ENCODE data around the gene EMP1. TPM values are rescaled to one million over a fixed set of nuclear protein-coding genes. Genes with fewer than 3 reads are reported as not detected.

The EMP1 gene
- total and polyA plus RNA-seq, 2 donors (not counting 3 experiments of a cell fraction or from before 2014, with no cell fraction given) = 265 to 528 TPM

DNA sequence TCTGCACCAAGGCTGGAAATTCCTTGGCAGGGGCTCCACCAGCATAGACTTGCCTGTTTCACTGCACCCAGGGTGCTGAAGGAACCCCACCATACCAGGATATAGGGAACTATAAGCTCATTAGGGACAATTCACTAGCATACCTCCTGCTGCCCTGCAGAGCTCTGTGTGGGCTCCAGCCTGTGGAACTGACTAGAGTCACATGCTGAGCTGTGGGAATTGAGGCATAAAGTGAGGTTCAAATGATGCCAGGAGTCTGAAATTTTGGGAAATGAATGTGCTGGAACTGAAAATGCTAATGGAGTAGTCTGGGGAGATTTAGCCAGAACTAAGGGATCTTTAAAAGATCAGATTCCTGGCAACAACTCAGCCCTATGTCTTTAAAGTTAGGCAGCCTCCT lies 7.3 kb upstream of the EMP1 start:
- CTCF ChIA-PET = no interaction called here
- dilution Hi-C loops (cut with MboI; ENCODE audit: extremely low pct_ligation_motif_present, low sequenced_read_pairs) = no loop called here
- FAIRE-seq = no peak

More for the DNA sequence above, 7.3 kb upstream of the EMP1 start:
- H3K9ac ChIP-seq (replicated peaks; ENCODE audit: extremely low read depth, insufficient read depth, low read length) = no peak overlapping the region
- DNase-seq (ENCODE audit: low read depth, low spot score) = no peak
- no peaks in the 10 kb centered on the region for H3K79me2 ChIP-seq (ENCODE audit: control insufficient read depth, insufficient read depth, low read length)
- no peaks in the 10 kb centered on the region for H3K27me3 ChIP-seq (ENCODE audit: control insufficient read depth in 2 of 2, insufficient read depth in 2 of 2, low read length in 2 of 2)
- H4K20me1 ChIP-seq (replicated peaks; ENCODE audit: control insufficient read depth, extremely low read depth, insufficient read depth, low read length) = no peaks in the 10 kb centered on the region
- no peaks in the 10 kb centered on the region for H3K36me3 ChIP-seq (ENCODE audit: control insufficient read depth in 2 of 2, extremely low read depth in 1 of 2, insufficient read depth in 2 of 2, low read length in 2 of 2)
- intact Hi-C loops (cut with micrococcal nuclease) = no loop called here
- no peak for TF ChIP-seq EZH2 (IDR thresholded peaks at IDR 0.05; ENCODE audit: borderline replicate concordance, low read depth, low read length, severe bottlenecking)
- TF ChIP-seq GATA2 (IDR thresholded peaks at IDR 0.05; ENCODE audit: insufficient read depth, insufficient read length, low read depth, low read length) = no peak
- TF ChIP-seq POLR2AphosphoS5 (IDR thresholded peaks at IDR 0.05; ENCODE audit: insufficient read depth, low read depth, low read length) = no peak
- no peak for TF ChIP-seq MYC (IDR thresholded peaks at IDR 0.05; ENCODE audit: low read depth, low read length)
- TF ChIP-seq POLR2A (IDR thresholded peaks at IDR 0.05; ENCODE audit: low read depth, low read length) = no peak
- TF ChIP-seq CTCF (IDR thresholded peaks at IDR 0.05; ENCODE audit: extremely low read depth in 1 of 2, insufficient read depth in 1 of 2, low read depth in 1 of 2, low read length in 2 of 2) = no peak
- TF ChIP-seq JUN (IDR thresholded peaks at IDR 0.05; ENCODE audit: borderline replicate concordance, insufficient read depth, insufficient read length, low read depth) = no peak
- TF ChIP-seq, protein P1, sequence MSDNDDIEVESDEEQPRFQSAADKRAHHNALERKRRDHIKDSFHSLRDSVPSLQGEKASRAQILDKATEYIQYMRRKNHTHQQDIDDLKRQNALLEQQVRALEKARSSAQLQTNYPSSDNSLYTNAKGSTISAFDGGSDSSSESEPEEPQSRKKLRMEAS (IDR thresholded peaks at IDR 0.05; ENCODE audit: insufficient read depth, insufficient read length) = no peak
- no peak for TF ChIP-seq FOS (IDR thresholded peaks at IDR 0.05; ENCODE audit: borderline replicate concordance, insufficient read depth, low read length)
- POLR2A ChIA-PET = no interaction called here
- no peaks in the 10 kb centered on the region for H3K9me3 ChIP-seq (replicated peaks; ENCODE audit: control insufficient read depth, insufficient read depth, low read length)
- no TSS peak for BruUV-seq (replicated peaks)
- H3K9me1 ChIP-seq (replicated peaks; ENCODE audit: control insufficient read depth, extremely low read depth, insufficient read depth, low read length) = no peaks in the 10 kb centered on the region
- no peaks in the 10 kb centered on the region for H3K4me1 ChIP-seq (ENCODE audit: control insufficient read depth, extremely low read depth, insufficient read depth, low read length)
- no peak overlapping the region for H3K4me2 ChIP-seq (ENCODE audit: insufficient read depth, low read length)
- no peak overlapping the region for H3K27ac ChIP-seq (ENCODE audit: insufficient read depth, low read depth, low read length)
- H3K4me3 ChIP-seq (replicated peaks in 1 of 3; ENCODE audit: insufficient read depth in 1 of 3, low read depth in 1 of 3, low read length in 3 of 3) = no peak overlapping the region
- no peak overlapping the region for H2AFZ ChIP-seq (ENCODE audit: low read depth, low read length)

Measured in endothelial cell of umbilical vein (primary cell).